Sigmoid colon (tissue), 7 donors: Measurements from ENCODE around the gene TRIP13. TPM values are rescaled to one million over a fixed set of nuclear protein-coding genes. Genes with fewer than 3 reads are reported as not detected.

Source experiments
- DNase-seq: peaks from one replicate; pipeline ENCODE4 v3.0.0-alpha.2; 2019
- H3K27ac ChIP-seq, 4 donors: fragments of 200-600 bp; sonication (generic); one replicate each; pipeline ENCODE4 v1.5.1; 2016 to 2019; ENCODE audit warnings: mild to moderate bottlenecking in 1 of 4
- H3K27me3 ChIP-seq, 3 donors: fragments of 200-600 bp; sonication (generic); one replicate each; pipeline ENCODE4 v1.5.1; 2019; ENCODE audit warnings: mild to moderate bottlenecking in 1 of 3
- H3K36me3 ChIP-seq, 4 donors: fragments of 200-600 bp; sonication (generic); one replicate each; pipeline ENCODE4 v1.5.1; 2016 to 2019
- H3K4me1 ChIP-seq, 4 donors: fragments of 200-600 bp; sonication (generic); one replicate each; pipeline ENCODE4 v1.5.1; 2017 to 2019
- H3K4me3 ChIP-seq, 4 donors: fragments of 200-600 bp; sonication (generic); one replicate each; pipeline ENCODE4 v1.5.1; 2017 to 2019; ENCODE audit warnings: mild to moderate bottlenecking in 2 of 4, moderate library complexity in 1 of 4
- H3K9me3 ChIP-seq, 4 donors: fragments of 200-600 bp in 3 of 4; sonication (generic) in 3 of 4; one replicate each; pipeline versions ENCODE4 v1.5.1 to v1.6.1; 2013 to 2019
- EP300 ChIP-seq, 4 donors: sonication (generic); formaldehyde crosslinking; IDR thresholded peaks; one replicate each; pipeline ENCODE4 v1.6.1; 2017; ENCODE audit warnings: antibody characterized with exemption in 4 of 4
- POLR2A ChIP-seq, 2 donors: fragments of 450-650 bp; IDR thresholded peaks; one replicate each; pipeline ENCODE4 v1.6.1; 2016; ENCODE audit warnings: antibody characterized with exemption in 2 of 2, mild to moderate bottlenecking in 2 of 2, moderate library complexity in 2 of 2
- POLR2AphosphoS5 ChIP-seq, 4 donors: sonication (generic); formaldehyde crosslinking; IDR thresholded peaks; one replicate each; pipeline ENCODE4 v1.6.1; 2017; ENCODE audit warnings: antibody characterized with exemption in 4 of 4
- WGBS, 2 donors: extraction: QIAGEN DNeasy Blood & Tissue Kit; methylation state at CpG; one replicate each; pipeline ENCODE4 v1.1.7; 2013; 5-methylcytosine and 5-hydroxymethylcytosine counted together
- intact Hi-C: fragments of 100-400 bp; cut with DNase I; formaldehyde crosslinking; loops from one replicate; pipeline ENCODE4 v1.15.1; 2023
- polyA plus RNA-seq, 3 donors: library from polyadenylated mRNA; stranded (reverse); fragments of 200-250 nt; gene quantifications; one replicate each; pipeline ENCODE4 v1.2.3, GENCODE V29; 2013
- total RNA-seq, 4 donors: library from RNA; depleted of rRNA; stranded (reverse); fragments of >200 nt; gene quantifications; one replicate each; pipeline ENCODE4 v1.1.0, GENCODE V29; 2016
- TF ChIP-seq, protein P1 (sequence below), 4 experiments: fragments of 450-650 bp in 3 of 4; fragments of 200-600 bp in 1 of 4; IDR thresholded peaks; one replicate each; pipeline ENCODE4 v1.5.1; 2016 to 2019; ENCODE audit warnings: antibody characterized with exemption in 4 of 4, mild to moderate bottlenecking in 3 of 4, moderate library complexity in 2 of 4
- donor health status: healthy with polysubstance abuse.
- donor health status: Bipolar disorder and iron deficiency.
- donor health status: healthy.

Gene TRIP13
- total and polyA plus RNA-seq, 7 donors, result 0.16 to 7.7 (median 1.0) TPM; not detected in 1

DNA sequence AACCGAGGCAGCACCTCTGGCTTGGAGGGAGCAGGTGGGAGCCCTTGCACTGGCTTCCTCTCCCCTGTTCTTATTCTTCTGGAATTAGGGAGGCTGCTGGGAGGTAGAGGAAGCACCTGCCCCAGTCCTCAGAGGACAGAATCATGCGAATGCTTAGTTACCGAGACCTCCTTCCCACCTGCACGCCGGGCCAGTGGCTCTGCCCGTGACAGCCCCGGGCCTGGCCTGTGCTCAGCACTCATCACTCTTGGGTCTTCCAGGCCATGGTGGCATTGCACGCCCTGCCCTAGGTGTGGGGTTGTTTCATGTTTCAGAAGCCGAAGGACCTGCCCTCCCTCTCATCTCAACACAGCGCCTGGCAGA lies 70.6 kb downstream of the TRIP13 start:
- peaks cover 0 to 8% (median 4%) of the 10 kb centered on the region in 4 donors for H3K4me1 ChIP-seq
- H3K27ac ChIP-seq, result peak overlapping the region in 1 of 4 donors; percentile 26
- intact Hi-C loops, result no loop called here
- 77 to 86% methylated on average over 10 of the region's 10 CpGs for WGBS, 2 donors
- TF ChIP-seq, protein P1, sequence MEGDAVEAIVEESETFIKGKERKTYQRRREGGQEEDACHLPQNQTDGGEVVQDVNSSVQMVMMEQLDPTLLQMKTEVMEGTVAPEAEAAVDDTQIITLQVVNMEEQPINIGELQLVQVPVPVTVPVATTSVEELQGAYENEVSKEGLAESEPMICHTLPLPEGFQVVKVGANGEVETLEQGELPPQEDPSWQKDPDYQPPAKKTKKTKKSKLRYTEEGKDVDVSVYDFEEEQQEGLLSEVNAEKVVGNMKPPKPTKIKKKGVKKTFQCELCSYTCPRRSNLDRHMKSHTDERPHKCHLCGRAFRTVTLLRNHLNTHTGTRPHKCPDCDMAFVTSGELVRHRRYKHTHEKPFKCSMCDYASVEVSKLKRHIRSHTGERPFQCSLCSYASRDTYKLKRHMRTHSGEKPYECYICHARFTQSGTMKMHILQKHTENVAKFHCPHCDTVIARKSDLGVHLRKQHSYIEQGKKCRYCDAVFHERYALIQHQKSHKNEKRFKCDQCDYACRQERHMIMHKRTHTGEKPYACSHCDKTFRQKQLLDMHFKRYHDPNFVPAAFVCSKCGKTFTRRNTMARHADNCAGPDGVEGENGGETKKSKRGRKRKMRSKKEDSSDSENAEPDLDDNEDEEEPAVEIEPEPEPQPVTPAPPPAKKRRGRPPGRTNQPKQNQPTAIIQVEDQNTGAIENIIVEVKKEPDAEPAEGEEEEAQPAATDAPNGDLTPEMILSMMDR (IDR thresholded peaks at IDR 0.05), result no peak
- no peak for TF ChIP-seq EP300 (IDR thresholded peaks at IDR 0.05)
- no peak for TF ChIP-seq POLR2A (IDR thresholded peaks at IDR 0.05)
- no peak for TF ChIP-seq POLR2AphosphoS5 (IDR thresholded peaks at IDR 0.05)
- no peaks in the 10 kb centered on the region for H3K9me3 ChIP-seq
- no peaks in the 10 kb centered on the region for H3K36me3 ChIP-seq
- no peaks in the 10 kb centered on the region for H3K27me3 ChIP-seq
- no peak for DNase-seq
- no peak overlapping the region for H3K4me3 ChIP-seq

DNA sequence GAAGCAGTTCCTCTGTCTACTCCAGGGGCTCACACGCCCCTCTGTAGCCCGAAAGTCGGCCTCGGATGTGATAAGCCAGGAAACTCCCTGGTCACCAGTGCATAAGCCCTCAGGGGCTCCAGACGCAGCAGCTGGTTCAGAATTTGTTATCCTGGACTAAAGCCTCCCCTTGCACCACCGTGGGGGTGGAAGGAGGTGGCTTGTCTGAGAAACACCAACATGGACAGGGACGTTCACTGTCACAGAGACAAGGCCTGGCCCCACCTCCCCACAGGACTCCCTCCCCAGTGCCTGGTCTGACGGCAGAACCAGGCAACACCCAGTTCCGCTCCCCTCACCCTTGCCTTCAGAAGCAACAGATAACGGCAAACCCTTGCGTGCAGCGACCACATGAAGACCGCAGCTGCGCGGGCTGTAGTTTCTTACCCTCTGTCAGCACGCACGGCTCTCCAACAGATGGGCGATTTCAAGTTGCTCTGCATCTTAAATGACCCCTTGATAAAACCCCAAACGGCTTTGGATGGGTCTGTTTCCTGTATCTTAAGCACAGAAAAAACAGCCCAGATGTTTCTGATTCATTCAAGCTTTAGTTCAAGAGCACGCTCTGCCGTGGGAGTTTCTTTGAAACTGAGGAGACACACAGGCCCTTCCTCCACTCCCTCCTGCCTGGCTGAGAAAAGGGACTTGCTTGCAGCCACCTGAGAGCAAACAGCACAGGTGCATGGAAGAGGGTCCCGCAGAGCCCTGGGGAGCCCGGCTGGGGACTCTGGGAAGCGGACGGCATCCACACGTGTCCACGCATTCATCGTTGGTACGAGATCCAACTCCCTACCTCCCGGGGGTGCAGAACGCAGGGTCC lies 71.2 kb downstream of the TRIP13 start:
- Histone ChIP-seq H3K4me1 (peaks cover 0 to 8% (median 4%) of the 10 kb centered on the region in 4 donors), H3K27me3 (no peaks in the 10 kb centered on the region)
- DNase-seq, result no peak

DNA sequence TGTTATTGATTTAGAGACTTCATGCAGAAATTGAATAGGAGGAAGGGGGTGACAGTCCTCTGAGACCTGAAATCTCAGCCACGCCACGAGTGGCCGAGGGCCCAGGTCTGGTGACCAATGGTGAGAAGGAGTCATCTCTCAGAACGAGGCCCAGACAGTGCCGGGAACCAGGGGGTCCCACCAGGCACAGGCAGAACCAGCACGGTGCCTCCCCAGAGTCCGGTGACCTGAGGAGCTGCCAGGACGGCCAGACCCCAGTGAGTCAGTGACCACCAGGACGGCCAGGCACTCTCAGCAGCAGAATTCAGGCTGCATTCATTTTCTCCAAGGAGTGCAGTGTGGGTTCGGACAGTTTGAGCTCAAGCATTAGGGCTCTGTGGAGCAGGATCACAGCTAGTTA lies 72.1 kb downstream of the TRIP13 start:
- intact Hi-C loops, result no loop called here
- Histone ChIP-seq H3K4me3 (no peak overlapping the region), H3K27me3 (no peaks in the 10 kb centered on the region), H3K27ac (peak overlapping the region in 2 of 4 donors; percentile 4 to 25), H3K4me1 (peaks cover 0 to 8% (median 4%) of the 10 kb centered on the region in 4 donors), H3K9me3 (no peaks in the 10 kb centered on the region), H3K36me3 (no peaks in the 10 kb centered on the region)
- no peak for DNase-seq
- no peak for TF ChIP-seq POLR2A (IDR thresholded peaks at IDR 0.05)
- no peak for TF ChIP-seq POLR2AphosphoS5 (IDR thresholded peaks at IDR 0.05)
- TF ChIP-seq, protein P1 (IDR thresholded peaks at IDR 0.05), result no peak
- no peak for TF ChIP-seq EP300 (IDR thresholded peaks at IDR 0.05)
- WGBS, 2 donors, result 80 to 83% methylated on average over 10 of the region's 10 CpGs

More for the DNA sequence above, 71.2 kb downstream of the TRIP13 start:
- Histone ChIP-seq H3K4me3 (no peak overlapping the region), H3K9me3 (no peaks in the 10 kb centered on the region), H3K36me3 (no peaks in the 10 kb centered on the region), H3K27ac (peak overlapping the region in 3 of 4 donors; percentile 4 to 31 (median 26))
- intact Hi-C loops, result no loop called here
- 57 to 72% methylated on average over 31 of the region's 31 CpGs for WGBS, 2 donors
- TF ChIP-seq EP300 (IDR thresholded peaks at IDR 0.05) (no peak), POLR2A (IDR thresholded peaks at IDR 0.05) (no peak), POLR2AphosphoS5 (IDR thresholded peaks at IDR 0.05) (no peak)
- TF ChIP-seq, protein P1 (IDR thresholded peaks at IDR 0.05), result no peak

DNA sequence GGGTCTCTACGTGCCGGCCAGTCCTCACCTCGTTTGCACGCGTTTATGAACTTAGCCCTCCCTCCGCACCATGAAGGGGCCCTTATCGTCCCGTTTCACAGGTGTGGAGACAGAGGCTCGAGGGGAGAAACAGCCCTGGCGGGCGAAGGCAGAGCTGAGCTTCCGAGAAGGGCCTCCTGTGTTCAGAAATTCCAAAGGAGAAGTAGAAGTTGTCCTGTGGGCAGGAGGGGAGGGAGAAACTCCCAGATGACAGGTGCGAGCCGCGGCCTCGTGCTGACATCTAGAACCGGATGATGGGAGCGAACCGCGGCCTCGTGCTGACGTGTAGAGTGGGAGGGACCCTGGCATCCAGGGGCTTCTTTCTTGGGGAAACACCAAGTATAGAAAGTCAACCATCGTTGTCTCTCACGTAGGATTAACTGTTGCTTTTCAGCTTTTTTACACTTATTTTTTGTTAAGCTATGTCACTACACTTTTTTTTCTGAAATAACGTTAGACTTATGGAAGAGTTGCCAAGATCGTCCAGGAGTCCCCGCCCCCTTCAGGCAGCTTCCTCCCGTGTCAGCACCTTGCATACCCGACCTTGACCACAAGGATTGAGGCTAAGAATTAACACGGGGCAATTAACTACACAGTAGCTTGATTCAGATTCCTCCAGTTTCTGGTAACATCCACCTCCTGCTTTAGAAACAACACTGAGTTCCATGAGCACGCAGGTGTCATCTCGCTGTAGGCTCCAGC lies 73.1 kb downstream of the TRIP13 start:
- DNase-seq, result no peak
- H3K36me3 ChIP-seq, result no peaks in the 10 kb centered on the region
- intact Hi-C loops, result no loop called here
- peaks cover 0 to 5% (median 2%) of the 10 kb centered on the region in 4 donors for H3K4me1 ChIP-seq
- TF ChIP-seq POLR2A (IDR thresholded peaks at IDR 0.05), result no peak
- TF ChIP-seq, protein P1 (IDR thresholded peaks at IDR 0.05), result no peak
- no peak for TF ChIP-seq EP300 (IDR thresholded peaks at IDR 0.05)
- TF ChIP-seq POLR2AphosphoS5 (IDR thresholded peaks at IDR 0.05), result no peak
- no peaks in the 10 kb centered on the region for H3K27me3 ChIP-seq
- no peak overlapping the region for H3K4me3 ChIP-seq
- no peaks in the 10 kb centered on the region for H3K9me3 ChIP-seq
- 74 to 83% methylated on average over 32 of the region's 32 CpGs for WGBS, 2 donors
- H3K27ac ChIP-seq, result no peak overlapping the region
